ENCODE results near the gene ITSN1.

GRCh38 chr21:33703750-33704606 is 61.7 kb downstream of the ITSN1 start:
- TF ChIP-seq POLR2A (IDR thresholded peaks at IDR 0.05): no peak
- no peak for TF ChIP-seq CTCF (IDR thresholded peaks at IDR 0.05)
- no peak for TF ChIP-seq EP300 (IDR thresholded peaks at IDR 0.05)

Measured in tibial nerve (tissue), 4 donors.